Measurements from ENCODE around the gene SLC25A30. TPM values are rescaled to one million over a fixed set of nuclear protein-coding genes. Genes with fewer than 3 reads are reported as not detected.

The SLC25A30 gene
- total and polyA plus RNA-seq, 2 of the 13 experiments (the other 11 are each of a cell fraction or from before 2014, with no cell fraction given): 19.6 to 22.5 TPM

- no peak for TF ChIP-seq ZNF230 (CRISPR knock-in tag; IDR thresholded peaks at IDR 0.05)
- TF ChIP-seq FOXC1 (CRISPR knock-in tag; IDR thresholded peaks at IDR 0.05; ENCODE audit: borderline replicate concordance): no peak
- TF ChIP-seq USF2 (IDR thresholded peaks at IDR 0.05; ENCODE audit: low read depth, low read length): no peak
- TF ChIP-seq USF2 (CRISPR knock-in tag; IDR thresholded peaks at IDR 0.05; ENCODE audit: borderline replicate concordance): no peak; the same call in 1 of the 2 replicates
- TF ChIP-seq RFX1 (IDR thresholded peaks at IDR 0.05): no peak
- TF ChIP-seq ZSCAN31 (CRISPR knock-in tag; IDR thresholded peaks at IDR 0.05; ENCODE audit: low read depth): peak; percentile 62; the same call in 1 of the 2 replicates
- no peak for TF ChIP-seq ZNF552 (CRISPR knock-in tag; IDR thresholded peaks at IDR 0.05; ENCODE audit: borderline replicate concordance)
- no peak for TF ChIP-seq CCDC6 (CRISPR knock-in tag; IDR thresholded peaks at IDR 0.05)
- no peak for TF ChIP-seq SMAD3 (CRISPR knock-in tag; IDR thresholded peaks at IDR 0.05)
- TF ChIP-seq BHLHE40 (IDR thresholded peaks at IDR 0.05; ENCODE audit: low read length): no peak
- no peak for TF ChIP-seq CC2D1A (CRISPR knock-in tag; IDR thresholded peaks at IDR 0.05)
- no peak for TF ChIP-seq ZNF569 (CRISPR knock-in tag; IDR thresholded peaks at IDR 0.05; ENCODE audit: borderline replicate concordance)
- no peak for TF ChIP-seq RORA (CRISPR knock-in tag; IDR thresholded peaks at IDR 0.05)
- TF ChIP-seq POGK (CRISPR knock-in tag; conservative IDR thresholded peaks at IDR 0.05): no peak
- no peak for TF ChIP-seq KDM1A (CRISPR knock-in tag; IDR thresholded peaks at IDR 0.05)
- TF ChIP-seq ZNF333 (CRISPR knock-in tag; IDR thresholded peaks at IDR 0.05; ENCODE audit: borderline replicate concordance): no peak
- TF ChIP-seq ZNF160 (CRISPR knock-in tag; IDR thresholded peaks at IDR 0.05): no peak
- TF ChIP-seq SP1 (IDR thresholded peaks at IDR 0.05): no peak
- TF ChIP-seq SP1 (CRISPR knock-in tag; IDR thresholded peaks at IDR 0.05): no peak
- TF ChIP-seq KLF6 (CRISPR knock-in tag; IDR thresholded peaks at IDR 0.05): no peak
- TF ChIP-seq ZNF75D (CRISPR knock-in tag; IDR thresholded peaks at IDR 0.05; ENCODE audit: borderline replicate concordance): no peak
- TF ChIP-seq BCL6 (CRISPR knock-in tag; IDR thresholded peaks at IDR 0.05): 0 out of 2 replicates have a peak, but pooled peaks have one; percentile 25
- no peak for TF ChIP-seq ZNF496 (CRISPR knock-in tag; IDR thresholded peaks at IDR 0.05; ENCODE audit: insufficient replicate concordance)
- TF ChIP-seq PRDM4 (CRISPR knock-in tag; IDR thresholded peaks at IDR 0.05; ENCODE audit: borderline replicate concordance): no peak
- TF ChIP-seq CCAR2 (optimal IDR thresholded peaks at IDR 0.05; ENCODE audit: low read depth, low read length): no peak
- TF ChIP-seq ZNF577 (CRISPR knock-in tag; IDR thresholded peaks at IDR 0.05; ENCODE audit: borderline replicate concordance, low read depth): no peak
These were observed 15.2 kb upstream of the SLC25A30 start (continued) for GRCh38 chr13:45433381-45433790.

Measured in HepG2 (cell line).